DLD1 (cell line): Measurements from ENCODE around the gene FAM117B.
"Not testable (repeated sequence)": the region's sequence is repeated elsewhere in the genome, so short reads cannot be mapped to it uniquely, and the experiment has no call there.

Experiments
- in situ Hi-C: cut with HindIII; loops from 2 replicates; pipeline ENCODE4 v1.10.0; 2017; ENCODE audit warnings: low sequenced_read_pairs

Gene FAM117B

GRCh38 chr2:202700075-202700901 is 65.5 kb downstream of the FAM117B start:
- in situ Hi-C loops, result no loop called here

- in situ Hi-C loops, result no loop called here
Observed at GRCh38 chr2:202703091-202703490, 68.3 kb downstream of the FAM117B start.

- in situ Hi-C loops, result no loop called here
Observed at GRCh38 chr2:202704248-202704647, 69.5 kb downstream of the FAM117B start.

GRCh38 chr2:202705446-202706020 is 70.8 kb downstream of the FAM117B start:
- in situ Hi-C loops, result no loop called here

- in situ Hi-C loops, result not testable (repeated sequence)
Observed at GRCh38 chr2:202714971-202715935, 80.5 kb downstream of the FAM117B start.

- in situ Hi-C loops, result no loop called here
Observed at GRCh38 chr2:202716114-202716718, 81.4 kb downstream of the FAM117B start.

- in situ Hi-C loops, result no loop called here
Observed at GRCh38 chr2:202716953-202717597, 82.3 kb downstream of the FAM117B start.

- in situ Hi-C loops, result no loop called here
Observed at GRCh38 chr2:202717598-202718310, 83.0 kb downstream of the FAM117B start.

GRCh38 chr2:202718614-202719013 is 83.8 kb downstream of the FAM117B start:
- in situ Hi-C loops, result no loop called here

- in situ Hi-C loops, result no loop called here
Observed at GRCh38 chr2:202720226-202720625, 85.5 kb downstream of the FAM117B start.

- in situ Hi-C loops, result no loop called here
Observed at GRCh38 chr2:202721621-202722020, 86.9 kb downstream of the FAM117B start.

- in situ Hi-C loops, result no loop called here
Observed at GRCh38 chr2:202723746-202724145, 89.0 kb downstream of the FAM117B start.

- in situ Hi-C loops, result no loop called here
Observed at GRCh38 chr2:202726070-202726469, 91.3 kb downstream of the FAM117B start.

- in situ Hi-C loops, result no loop called here
Observed at GRCh38 chr2:202736826-202737225, 102.1 kb downstream of the FAM117B start.

GRCh38 chr2:202743613-202744012 is 108.8 kb downstream of the FAM117B start:
- in situ Hi-C loops, result no loop called here

- in situ Hi-C loops, result no loop called here
Observed at GRCh38 chr2:202749477-202749876, 114.7 kb downstream of the FAM117B start.

- in situ Hi-C loops, result no loop called here
Observed at GRCh38 chr2:202750763-202751427, 116.1 kb downstream of the FAM117B start.

- in situ Hi-C loops, result no loop called here
Observed at GRCh38 chr2:202752071-202752470, 117.3 kb downstream of the FAM117B start.

GRCh38 chr2:202754936-202755335 is 120.2 kb downstream of the FAM117B start:
- in situ Hi-C loops, result no loop called here
